ENCODE results near the gene ART3.

ART3 gene

GRCh38 chr4:76153356-76153755 lies 78.8 kb downstream of the ART3 start:
- no peak for FAIRE-seq

DNA sequence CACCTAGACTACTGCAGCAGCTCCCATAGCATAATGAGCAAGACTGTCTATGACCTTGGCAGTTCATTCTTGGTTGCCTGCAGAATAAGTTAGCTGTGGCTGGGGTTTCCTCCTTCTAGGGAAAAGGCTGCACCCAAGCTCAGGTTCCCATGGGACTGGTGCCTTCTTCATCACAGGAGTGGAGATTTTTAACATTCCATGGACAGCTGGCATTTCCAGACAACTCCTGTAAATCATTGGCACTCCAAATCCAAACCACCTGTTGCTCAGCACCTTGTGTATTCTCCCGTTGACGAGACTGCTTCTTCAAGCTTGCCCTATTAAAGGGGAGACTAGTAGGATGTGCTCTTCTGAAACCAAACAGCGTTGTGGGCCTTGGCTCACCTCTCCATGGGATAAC lies 81.5 kb downstream of the ART3 start:
- no peak for FAIRE-seq

DNA sequence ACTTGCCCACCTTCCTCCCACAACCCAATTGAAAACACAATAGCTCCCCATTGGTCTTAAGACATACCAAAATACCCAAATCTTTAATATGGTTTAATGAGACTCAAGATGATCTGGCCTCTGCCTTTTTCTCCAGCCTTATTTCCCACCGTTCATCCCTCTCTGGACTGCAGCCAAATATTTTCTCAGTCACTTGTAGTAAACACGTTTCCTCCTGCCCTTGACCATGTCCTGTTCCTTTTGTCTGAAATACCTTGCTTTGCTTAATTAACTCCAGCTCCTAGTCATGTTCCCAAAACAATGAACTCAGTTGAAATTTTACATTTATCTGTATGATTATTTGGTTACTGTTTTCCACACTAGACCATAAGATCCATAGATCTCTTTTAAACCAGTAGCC lies 82.1 kb downstream of the ART3 start:
- no peak for FAIRE-seq

- no peak for FAIRE-seq
Observed at GRCh38 chr4:76160355-76160754, 85.8 kb downstream of the ART3 start.
